K562 (cell line): ENCODE data around the gene LAMTOR5. TPM values are rescaled to one million over a fixed set of nuclear protein-coding genes. Genes with fewer than 3 reads are reported as not detected.

Experiments
- BCL6 ChIP-seq: fragments of 250-450 bp; sonication (Bioruptor Pico); IDR thresholded peaks from 2 replicates; pipeline ENCODE4 v1.4.0; 2020
- NCOA2 ChIP-seq, 2 experiments: fragments of 450-650 bp; IDR thresholded peaks; 2 replicates each; pipeline ENCODE4 v1.6.1; 2018; ENCODE audit warnings: mild to moderate bottlenecking in 2 of 2, moderate library complexity in 1 of 2; ENCODE audit not compliant: partially characterized antibody in 2 of 2
- NEUROD1 ChIP-seq: fragments of 150-350 bp; IDR thresholded peaks from 2 replicates; pipeline ENCODE4 v1.6.1; 2014; ENCODE audit warnings: borderline replicate concordance, low read length, low read depth; ENCODE audit not compliant: partially characterized antibody
- SMARCA5 ChIP-seq: fragments of 450-650 bp; IDR thresholded peaks from 2 replicates; pipeline ENCODE4 v1.6.1; 2016
- SRSF7 ChIP-seq: fragments of 200-400 bp; formaldehyde crosslinking; optimal IDR thresholded peaks from 2 replicates; pipeline ENCODE3; 2017; ENCODE audit warnings: mild to moderate bottlenecking, low read depth, low read length
- ZNF253 ChIP-seq: fragments of 250-450 bp; sonication (Bioruptor Pico); conservative IDR thresholded peaks from 2 replicates; pipeline ENCODE4 v1.6.1; 2021; ENCODE audit warnings: mild to moderate bottlenecking
- ZNF282 ChIP-seq: sonication (generic); formaldehyde crosslinking; IDR thresholded peaks from 2 replicates; pipeline ENCODE4 v1.8.1; 2023; ENCODE audit warnings: missing genetic modification reagents
- ZNF76 ChIP-seq: fragments of 250-450 bp; sonication (Bioruptor Pico); IDR thresholded peaks from 2 replicates; pipeline ENCODE4 v1.4.0; 2020; ENCODE audit warnings: mild to moderate bottlenecking, moderate library complexity, borderline replicate concordance
- polyA plus RNA-seq, 8 experiments: library from polyadenylated mRNA; depleted of rRNA in 4 of 8; stranded (reverse) in 5 of 8; unstranded in 3 of 8; fragments of >200 nt; fragmentation: Nextera tagmentation in 2 of 8; fragmentation: Illumina TruSeq in 1 of 8; extraction: Ambion mirVana in 2 of 8; extraction: Trizol in 1 of 8; gene quantifications; 2 replicates each; pipeline versions ENCODE4 v1.2.1 to v1.2.3, GENCODE V29; 2011 to 2014; ENCODE audit warnings: inconsistent platforms in 1 of 8, missing spikeins in 1 of 8
- total RNA-seq, 7 experiments: library from RNA; depleted of rRNA in 6 of 7; stranded (reverse); fragments of >200 nt in 6 of 7; fragmentation: Illumina TruSeq in 2 of 7; extraction: Trizol in 2 of 7; gene quantifications; 2 replicates each; pipeline versions ENCODE4 v1.2.1 to v1.2.3, GENCODE V29; 2011 to 2021; ENCODE audit warnings: low replicate concordance in 1 of 7
- TF ChIP-seq, protein P1 (sequence below): sonication (generic); formaldehyde crosslinking; IDR thresholded peaks from 2 replicates; pipeline ENCODE4 v1.8.0; 2022; ENCODE audit warnings: mild to moderate bottlenecking, missing genetic modification reagents, borderline replicate concordance
- TF ChIP-seq, protein P2 (sequence below), 2 experiments: fragments of 450-650 bp; formaldehyde crosslinking in 1 of 2; IDR thresholded peaks; 2 replicates each; pipeline versions ENCODE4 v1.4.0 to v1.6.1; 2014 to 2020; ENCODE audit warnings: mild to moderate bottlenecking in 2 of 2, borderline replicate concordance in 1 of 2, low read depth in 1 of 2
- TF ChIP-seq, protein P3 (sequence below): fragments of 250-450 bp; sonication (Bioruptor Pico); IDR thresholded peaks from 2 replicates; pipeline ENCODE4 v1.8.0; 2022; ENCODE audit warnings: moderate library complexity, mild to moderate bottlenecking, inconsistent platforms
- TF ChIP-seq, protein P4 (sequence below), 3 experiments: fragments of 200-800 bp in 1 of 3; fragments of 250-450 bp in 1 of 3; fragments of 450-650 bp in 1 of 3; sonication (Bioruptor Pico) in 1 of 3; sonication (Bioruptor generic) in 1 of 3; formaldehyde crosslinking in 1 of 3; IDR thresholded peaks; 2 replicates each; pipeline versions ENCODE4 v1.6.1 to v1.8.0; 2016 to 2022; ENCODE audit warnings: mild to moderate bottlenecking in 2 of 3, missing genetic modification characterization in 2 of 3, missing compliant biosample characterization in 1 of 3, moderate library complexity in 1 of 3

LAMTOR5 gene
- total and polyA plus RNA-seq, 9 of the 15 experiments (the other 6 are each of a cell fraction or from before 2014, with no cell fraction given): 118 to 712 (median 241) TPM

DNA sequence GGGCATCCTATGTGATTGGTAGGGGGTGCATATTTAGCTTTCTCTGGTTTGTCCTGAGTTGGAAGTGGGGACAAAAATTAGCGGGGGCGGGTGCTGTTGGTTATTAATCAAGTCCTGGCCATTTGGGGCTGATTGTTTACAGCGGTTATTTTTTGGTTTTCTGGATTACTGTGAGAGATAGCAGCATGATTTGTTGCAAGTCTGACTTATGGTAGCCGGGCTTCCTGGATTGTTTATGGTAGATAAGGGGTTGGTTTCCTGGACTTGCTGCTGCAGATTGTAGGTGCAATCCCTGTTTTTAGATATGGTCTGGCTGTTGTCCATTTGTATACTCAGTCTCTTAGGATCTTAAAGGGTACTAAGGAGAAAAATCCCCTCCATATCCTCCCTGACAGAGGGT, 31.4 kb upstream of the LAMTOR5 start (continued):
- TF ChIP-seq, protein P1, sequence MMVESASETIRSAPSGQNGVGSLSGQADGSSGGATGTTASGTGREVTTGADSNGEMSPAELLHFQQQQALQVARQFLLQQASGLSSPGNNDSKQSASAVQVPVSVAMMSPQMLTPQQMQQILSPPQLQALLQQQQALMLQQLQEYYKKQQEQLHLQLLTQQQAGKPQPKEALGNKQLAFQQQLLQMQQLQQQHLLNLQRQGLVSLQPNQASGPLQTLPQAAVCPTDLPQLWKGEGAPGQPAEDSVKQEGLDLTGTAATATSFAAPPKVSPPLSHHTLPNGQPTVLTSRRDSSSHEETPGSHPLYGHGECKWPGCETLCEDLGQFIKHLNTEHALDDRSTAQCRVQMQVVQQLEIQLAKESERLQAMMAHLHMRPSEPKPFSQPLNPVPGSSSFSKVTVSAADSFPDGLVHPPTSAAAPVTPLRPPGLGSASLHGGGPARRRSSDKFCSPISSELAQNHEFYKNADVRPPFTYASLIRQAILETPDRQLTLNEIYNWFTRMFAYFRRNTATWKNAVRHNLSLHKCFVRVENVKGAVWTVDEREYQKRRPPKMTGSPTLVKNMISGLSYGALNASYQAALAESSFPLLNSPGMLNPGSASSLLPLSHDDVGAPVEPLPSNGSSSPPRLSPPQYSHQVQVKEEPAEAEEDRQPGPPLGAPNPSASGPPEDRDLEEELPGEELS (CRISPR knock-in tag): no peak
- TF ChIP-seq ZNF282 (CRISPR knock-in tag): no peak
- TF ChIP-seq ZNF76 (CRISPR knock-in tag): no peak
- TF ChIP-seq, protein P2, sequence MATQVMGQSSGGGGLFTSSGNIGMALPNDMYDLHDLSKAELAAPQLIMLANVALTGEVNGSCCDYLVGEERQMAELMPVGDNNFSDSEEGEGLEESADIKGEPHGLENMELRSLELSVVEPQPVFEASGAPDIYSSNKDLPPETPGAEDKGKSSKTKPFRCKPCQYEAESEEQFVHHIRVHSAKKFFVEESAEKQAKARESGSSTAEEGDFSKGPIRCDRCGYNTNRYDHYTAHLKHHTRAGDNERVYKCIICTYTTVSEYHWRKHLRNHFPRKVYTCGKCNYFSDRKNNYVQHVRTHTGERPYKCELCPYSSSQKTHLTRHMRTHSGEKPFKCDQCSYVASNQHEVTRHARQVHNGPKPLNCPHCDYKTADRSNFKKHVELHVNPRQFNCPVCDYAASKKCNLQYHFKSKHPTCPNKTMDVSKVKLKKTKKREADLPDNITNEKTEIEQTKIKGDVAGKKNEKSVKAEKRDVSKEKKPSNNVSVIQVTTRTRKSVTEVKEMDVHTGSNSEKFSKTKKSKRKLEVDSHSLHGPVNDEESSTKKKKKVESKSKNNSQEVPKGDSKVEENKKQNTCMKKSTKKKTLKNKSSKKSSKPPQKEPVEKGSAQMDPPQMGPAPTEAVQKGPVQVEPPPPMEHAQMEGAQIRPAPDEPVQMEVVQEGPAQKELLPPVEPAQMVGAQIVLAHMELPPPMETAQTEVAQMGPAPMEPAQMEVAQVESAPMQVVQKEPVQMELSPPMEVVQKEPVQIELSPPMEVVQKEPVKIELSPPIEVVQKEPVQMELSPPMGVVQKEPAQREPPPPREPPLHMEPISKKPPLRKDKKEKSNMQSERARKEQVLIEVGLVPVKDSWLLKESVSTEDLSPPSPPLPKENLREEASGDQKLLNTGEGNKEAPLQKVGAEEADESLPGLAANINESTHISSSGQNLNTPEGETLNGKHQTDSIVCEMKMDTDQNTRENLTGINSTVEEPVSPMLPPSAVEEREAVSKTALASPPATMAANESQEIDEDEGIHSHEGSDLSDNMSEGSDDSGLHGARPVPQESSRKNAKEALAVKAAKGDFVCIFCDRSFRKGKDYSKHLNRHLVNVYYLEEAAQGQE (IDR thresholded peaks at IDR 0.05; ENCODE audit: borderline replicate concordance): no peak
- TF ChIP-seq, protein P2 (CRISPR knock-in tag; IDR thresholded peaks at IDR 0.05; ENCODE audit: low read depth): no peak
- no peak for TF ChIP-seq NCOA2 (IDR thresholded peaks at IDR 0.05; ENCODE audit: partially characterized antibody in 2 of 2)
- TF ChIP-seq, protein P3, sequence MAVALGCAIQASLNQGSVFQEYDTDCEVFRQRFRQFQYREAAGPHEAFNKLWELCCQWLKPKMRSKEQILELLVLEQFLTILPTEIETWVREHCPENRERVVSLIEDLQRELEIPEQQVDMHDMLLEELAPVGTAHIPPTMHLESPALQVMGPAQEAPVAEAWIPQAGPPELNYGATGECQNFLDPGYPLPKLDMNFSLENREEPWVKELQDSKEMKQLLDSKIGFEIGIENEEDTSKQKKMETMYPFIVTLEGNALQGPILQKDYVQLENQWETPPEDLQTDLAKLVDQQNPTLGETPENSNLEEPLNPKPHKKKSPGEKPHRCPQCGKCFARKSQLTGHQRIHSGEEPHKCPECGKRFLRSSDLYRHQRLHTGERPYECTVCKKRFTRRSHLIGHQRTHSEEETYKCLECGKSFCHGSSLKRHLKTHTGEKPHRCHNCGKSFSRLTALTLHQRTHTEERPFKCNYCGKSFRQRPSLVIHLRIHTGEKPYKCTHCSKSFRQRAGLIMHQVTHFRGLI: no peak
- no peak for TF ChIP-seq ZNF253 (CRISPR knock-in tag)
- TF ChIP-seq SRSF7: no peak
- TF ChIP-seq SMARCA5: no peak
- no peak for TF ChIP-seq NEUROD1
- TF ChIP-seq, protein P4, sequence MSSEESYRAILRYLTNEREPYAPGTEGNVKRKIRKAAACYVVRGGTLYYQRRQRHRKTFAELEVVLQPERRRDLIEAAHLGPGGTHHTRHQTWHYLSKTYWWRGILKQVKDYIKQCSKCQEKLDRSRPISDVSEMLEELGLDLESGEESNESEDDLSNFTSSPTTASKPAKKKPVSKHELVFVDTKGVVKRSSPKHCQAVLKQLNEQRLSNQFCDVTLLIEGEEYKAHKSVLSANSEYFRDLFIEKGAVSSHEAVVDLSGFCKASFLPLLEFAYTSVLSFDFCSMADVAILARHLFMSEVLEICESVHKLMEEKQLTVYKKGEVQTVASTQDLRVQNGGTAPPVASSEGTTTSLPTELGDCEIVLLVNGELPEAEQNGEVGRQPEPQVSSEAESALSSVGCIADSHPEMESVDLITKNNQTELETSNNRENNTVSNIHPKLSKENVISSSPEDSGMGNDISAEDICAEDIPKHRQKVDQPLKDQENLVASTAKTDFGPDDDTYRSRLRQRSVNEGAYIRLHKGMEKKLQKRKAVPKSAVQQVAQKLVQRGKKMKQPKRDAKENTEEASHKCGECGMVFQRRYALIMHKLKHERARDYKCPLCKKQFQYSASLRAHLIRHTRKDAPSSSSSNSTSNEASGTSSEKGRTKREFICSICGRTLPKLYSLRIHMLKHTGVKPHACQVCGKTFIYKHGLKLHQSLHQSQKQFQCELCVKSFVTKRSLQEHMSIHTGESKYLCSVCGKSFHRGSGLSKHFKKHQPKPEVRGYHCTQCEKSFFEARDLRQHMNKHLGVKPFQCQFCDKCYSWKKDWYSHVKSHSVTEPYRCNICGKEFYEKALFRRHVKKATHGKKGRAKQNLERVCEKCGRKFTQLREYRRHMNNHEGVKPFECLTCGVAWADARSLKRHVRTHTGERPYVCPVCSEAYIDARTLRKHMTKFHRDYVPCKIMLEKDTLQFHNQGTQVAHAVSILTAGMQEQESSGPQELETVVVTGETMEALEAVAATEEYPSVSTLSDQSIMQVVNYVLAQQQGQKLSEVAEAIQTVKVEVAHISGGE (CRISPR knock-in tag; IDR thresholded peaks at IDR 0.05): no peak
- 0 out of 2 replicates have a peak, but pooled peaks have one; percentile 29 for TF ChIP-seq BCL6 (CRISPR knock-in tag)
